ENCODE data around the gene FBXL15.

DNA sequence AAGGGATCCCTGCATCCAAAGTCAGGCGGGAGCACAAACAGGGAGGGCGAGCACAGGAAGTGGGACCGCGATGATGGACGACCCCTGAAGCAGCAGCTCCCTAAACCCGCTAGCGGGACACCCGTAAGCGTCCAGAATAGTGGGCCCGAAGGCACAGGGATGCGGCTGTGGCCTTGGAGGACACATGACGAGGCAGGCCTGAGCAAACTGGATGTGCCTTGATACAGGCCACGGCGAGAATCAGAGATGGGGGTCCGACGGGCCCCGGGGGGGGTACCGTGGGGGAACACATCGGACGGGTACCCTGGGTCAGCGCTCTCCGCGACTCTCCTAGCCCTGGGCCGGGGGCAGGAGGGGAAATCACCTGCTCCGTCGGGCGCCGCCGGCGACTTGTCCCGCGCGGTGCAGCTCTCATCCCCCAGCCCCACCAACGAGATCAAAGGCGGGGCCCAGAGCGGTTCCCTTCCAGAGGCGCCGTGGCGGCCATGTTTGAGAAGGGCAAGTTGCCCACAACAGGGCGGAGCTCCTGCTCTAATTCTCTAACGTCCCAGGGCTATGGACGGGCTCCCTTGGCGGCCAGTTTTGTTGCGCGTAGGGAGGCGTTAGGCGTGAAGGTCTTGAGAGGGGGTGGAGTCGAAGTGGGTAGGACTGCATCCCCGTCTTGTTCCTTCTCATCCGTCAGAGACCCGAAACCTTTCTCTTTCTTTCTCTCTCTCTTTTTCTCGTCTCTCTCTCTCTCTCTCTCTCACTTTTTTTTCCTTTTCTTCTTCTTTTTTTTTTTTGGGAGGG lies 11.7 kb downstream of the FBXL15 start, which contains the start of gene CUEDC2:
- TF ChIP-seq, protein P1, sequence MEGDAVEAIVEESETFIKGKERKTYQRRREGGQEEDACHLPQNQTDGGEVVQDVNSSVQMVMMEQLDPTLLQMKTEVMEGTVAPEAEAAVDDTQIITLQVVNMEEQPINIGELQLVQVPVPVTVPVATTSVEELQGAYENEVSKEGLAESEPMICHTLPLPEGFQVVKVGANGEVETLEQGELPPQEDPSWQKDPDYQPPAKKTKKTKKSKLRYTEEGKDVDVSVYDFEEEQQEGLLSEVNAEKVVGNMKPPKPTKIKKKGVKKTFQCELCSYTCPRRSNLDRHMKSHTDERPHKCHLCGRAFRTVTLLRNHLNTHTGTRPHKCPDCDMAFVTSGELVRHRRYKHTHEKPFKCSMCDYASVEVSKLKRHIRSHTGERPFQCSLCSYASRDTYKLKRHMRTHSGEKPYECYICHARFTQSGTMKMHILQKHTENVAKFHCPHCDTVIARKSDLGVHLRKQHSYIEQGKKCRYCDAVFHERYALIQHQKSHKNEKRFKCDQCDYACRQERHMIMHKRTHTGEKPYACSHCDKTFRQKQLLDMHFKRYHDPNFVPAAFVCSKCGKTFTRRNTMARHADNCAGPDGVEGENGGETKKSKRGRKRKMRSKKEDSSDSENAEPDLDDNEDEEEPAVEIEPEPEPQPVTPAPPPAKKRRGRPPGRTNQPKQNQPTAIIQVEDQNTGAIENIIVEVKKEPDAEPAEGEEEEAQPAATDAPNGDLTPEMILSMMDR (conservative IDR thresholded peaks at IDR 0.05 in 1 of 2, IDR thresholded peaks at IDR 0.05 in 1 of 2; ENCODE audit: low read depth in 1 of 2, low read length in 2 of 2) = no peak
- TF ChIP-seq EZH2 (IDR thresholded peaks at IDR 0.05; ENCODE audit: low read length, missing control alignments) = no peak
